ENCODE measurements around the gene SLC25A5.
"Not testable (repeated sequence)": the region's sequence is repeated elsewhere in the genome, so short reads cannot be mapped to it uniquely, and the experiment has no call there.

The SLC25A5 gene
- total RNA-seq: 63.2 to 305 (median 101) reads per million in 9 experiments

DNA sequence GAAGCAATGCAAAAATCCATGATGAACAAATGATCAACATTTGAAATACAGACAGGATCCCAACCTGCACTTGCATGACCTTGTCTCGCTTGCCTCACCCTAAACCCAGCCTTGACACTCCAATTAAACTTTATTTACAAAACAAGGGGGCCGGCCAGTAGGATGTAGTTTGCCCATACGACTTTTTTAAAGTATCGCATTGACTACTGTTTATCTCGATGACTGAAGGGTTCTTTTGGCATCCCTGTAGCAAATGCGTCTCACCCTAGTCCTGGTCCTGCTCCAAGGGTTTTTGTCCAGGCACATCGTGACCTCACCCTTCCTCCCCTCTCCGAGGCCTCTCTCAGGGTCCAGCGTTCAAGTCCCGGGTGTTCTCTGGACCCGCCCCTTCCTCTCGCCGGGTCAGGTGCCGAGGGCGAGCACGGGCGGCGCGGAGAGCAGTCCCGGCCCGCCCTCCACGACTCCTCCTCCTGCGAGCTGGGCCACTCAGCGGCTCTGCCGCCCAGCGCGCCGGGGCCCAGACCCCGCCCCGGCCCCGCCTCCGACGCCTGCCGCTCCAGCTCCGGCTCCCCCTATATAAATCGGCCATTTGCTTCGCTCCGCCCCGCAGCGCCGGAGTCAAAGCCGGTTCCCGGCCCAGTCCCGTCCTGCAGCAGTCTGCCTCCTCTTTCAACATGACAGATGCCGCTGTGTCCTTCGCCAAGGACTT, at the start of gene SLC25A5:
Gene SLC25A5 (plus strand): TSS at position 603 of the 709 bp plus-strand sequence. CDS start 72 bp downstream, at position 675.
- H3K4me1 Mint-ChIP-seq (ENCODE audit: low read depth in 2 of 2): peaks cover 0 to 6% of the 10 kb centered on the region in 2 donors
- DNase-seq: peak; percentile 72 to 73 (median 73)
- H3K36me3 Mint-ChIP-seq (ENCODE audit: insufficient read depth): peaks cover 33% of the 10 kb centered on the region
- peak within 1 kb of the TSS; percentile 86 to 93 for H3K27ac Mint-ChIP-seq
- ATAC-seq (replicated peaks): peak; percentile 85
- H3K27me3 Mint-ChIP-seq: no peaks in the 10 kb centered on the region
- no peaks in the 10 kb centered on the region for H3K9me3 Mint-ChIP-seq
- H3K4me3 Mint-ChIP-seq: peak within 1 kb of the TSS; percentile 90 to 91

DNA sequence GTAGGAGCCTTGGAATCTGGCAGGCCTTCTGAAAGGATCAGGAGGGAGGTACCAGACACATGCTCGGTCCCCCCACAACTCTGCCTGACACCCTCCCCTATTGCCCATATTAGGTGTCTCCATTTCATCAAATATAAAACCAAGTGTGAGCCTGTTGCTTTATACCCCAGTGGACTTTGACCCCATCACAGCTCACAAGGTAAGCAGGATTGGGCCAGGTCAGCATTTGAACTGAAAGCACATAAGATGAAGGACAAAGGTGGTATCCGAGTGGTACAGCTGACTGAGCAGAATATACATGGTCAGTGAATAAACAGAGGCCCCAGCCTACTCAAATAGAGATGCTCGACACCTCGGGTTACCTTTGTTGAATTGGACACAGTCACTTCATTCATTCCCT, 49.1 kb upstream of the SLC25A5 start:
- no peaks in the 10 kb centered on the region for H3K36me3 Mint-ChIP-seq (ENCODE audit: insufficient read depth)
- peak overlapping the region in 1 of 2 donors; percentile 13 for H3K27ac Mint-ChIP-seq
- no peaks in the 10 kb centered on the region for H3K9me3 Mint-ChIP-seq

DNA sequence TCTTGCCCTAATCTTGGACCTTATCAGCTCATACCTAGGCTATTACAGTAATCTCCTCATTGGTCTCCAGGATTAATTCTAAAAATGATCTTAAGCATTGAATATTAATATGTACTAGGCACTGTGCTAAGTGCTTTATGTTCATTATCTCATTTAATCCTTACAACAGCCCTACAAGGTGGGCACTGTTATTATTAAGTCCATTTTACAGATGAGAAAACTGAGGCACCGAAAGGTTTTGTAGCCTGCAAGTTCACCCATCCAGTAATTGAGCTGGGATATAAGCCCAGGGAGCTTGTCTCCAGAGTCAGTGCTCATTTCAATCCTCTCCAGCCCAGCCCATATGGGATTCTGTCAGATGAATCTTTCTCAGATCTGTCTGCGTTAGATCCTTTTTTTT, 48.3 kb upstream of the SLC25A5 start:
- Mint-ChIP-seq H3K27ac (peak overlapping the region in 1 of 2 donors; percentile 13), H3K4me1 (ENCODE audit: low read depth in 2 of 2) (no peaks in the 10 kb centered on the region), H3K36me3 (ENCODE audit: insufficient read depth) (peaks cover 3% of the 10 kb centered on the region), H3K4me3 (no peak overlapping the region), H3K9me3 (no peaks in the 10 kb centered on the region), H3K27me3 (no peaks in the 10 kb centered on the region)
- DNase-seq (no peak), ATAC-seq (replicated peaks) (no peak)

More for the DNA sequence above, 49.1 kb upstream of the SLC25A5 start:
- ATAC-seq (replicated peaks) (no peak), DNase-seq (no peak)
- no peaks in the 10 kb centered on the region for H3K27me3 Mint-ChIP-seq
- no peaks in the 10 kb centered on the region for H3K4me1 Mint-ChIP-seq (ENCODE audit: low read depth in 2 of 2)
- H3K4me3 Mint-ChIP-seq: no peak overlapping the region

GRCh38 chrX:119421016-119421705, 47.1 kb upstream of the SLC25A5 start:
- Mint-ChIP-seq H3K27ac (no peak overlapping the region), H3K4me1 (ENCODE audit: low read depth in 2 of 2) (no peaks in the 10 kb centered on the region), H3K36me3 (ENCODE audit: insufficient read depth) (peaks cover 4% of the 10 kb centered on the region), H3K27me3 (no peaks in the 10 kb centered on the region), H3K4me3 (no peak overlapping the region), H3K9me3 (no peaks in the 10 kb centered on the region)
- no peak for DNase-seq
- ATAC-seq (replicated peaks): no peak

DNA sequence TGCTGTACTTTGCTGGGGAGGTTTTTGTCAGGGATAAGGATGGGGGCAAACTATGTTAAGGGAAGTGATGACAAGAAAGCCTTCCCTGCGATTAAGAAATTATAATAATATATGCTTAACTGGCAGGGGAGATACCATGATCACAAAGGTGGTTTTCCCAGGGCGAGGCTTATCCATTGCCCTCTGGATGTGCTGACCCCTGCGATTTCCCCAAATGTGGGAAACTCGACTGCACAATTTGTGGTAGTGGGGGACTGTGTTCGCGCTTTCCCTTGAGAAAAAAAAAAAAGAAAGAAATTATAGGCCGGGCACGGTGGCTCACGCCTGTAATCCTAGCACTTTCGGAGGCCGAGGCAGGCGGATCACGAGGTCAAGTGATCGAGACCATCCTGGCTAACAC, 44.6 kb upstream of the SLC25A5 start:
- H3K36me3 Mint-ChIP-seq (ENCODE audit: insufficient read depth): peaks cover 4% of the 10 kb centered on the region
- no peak overlapping the region for H3K27ac Mint-ChIP-seq
- DNase-seq: no peak
- H3K4me3 Mint-ChIP-seq: no peak overlapping the region
- H3K9me3 Mint-ChIP-seq: no peaks in the 10 kb centered on the region
- no peaks in the 10 kb centered on the region for H3K27me3 Mint-ChIP-seq
- H3K4me1 Mint-ChIP-seq (ENCODE audit: low read depth in 2 of 2): peaks cover 3 to 7% of the 10 kb centered on the region in 2 donors
- ATAC-seq (replicated peaks): no peak

GRCh38 chrX:119424999-119425398, 43.2 kb upstream of the SLC25A5 start:
- ATAC-seq (replicated peaks) (no peak), DNase-seq (no peak)
- H3K36me3 Mint-ChIP-seq (ENCODE audit: insufficient read depth): peaks cover 7% of the 10 kb centered on the region
- H3K27me3 Mint-ChIP-seq: no peaks in the 10 kb centered on the region
- H3K27ac Mint-ChIP-seq: peak overlapping the region in 1 of 2 donors; percentile 56
- no peaks in the 10 kb centered on the region for H3K9me3 Mint-ChIP-seq
- peaks cover 3 to 7% of the 10 kb centered on the region in 2 donors for H3K4me1 Mint-ChIP-seq (ENCODE audit: low read depth in 2 of 2)
- no peak overlapping the region for H3K4me3 Mint-ChIP-seq

- Mint-ChIP-seq H3K27me3 (no peaks in the 10 kb centered on the region), H3K4me1 (ENCODE audit: low read depth in 2 of 2) (peaks cover 3 to 7% of the 10 kb centered on the region in 2 donors), H3K27ac (peak overlapping the region; percentile 55 to 68), H3K36me3 (ENCODE audit: insufficient read depth) (peaks cover 7% of the 10 kb centered on the region), H3K4me3 (peak overlapping the region in 1 of 2 donors; percentile 7), H3K9me3 (no peaks in the 10 kb centered on the region)
- ATAC-seq (replicated peaks) (peak; percentile 41), DNase-seq (no peak)
Observed at GRCh38 chrX:119427024-119427794, 41.0 kb upstream of the SLC25A5 start.

- Mint-ChIP-seq H3K4me3 (no peak overlapping the region), H3K36me3 (ENCODE audit: insufficient read depth) (peaks cover 7% of the 10 kb centered on the region)
Observed at GRCh38 chrX:119427795-119428185, 40.5 kb upstream of the SLC25A5 start.

GRCh38 chrX:119429471-119429870, 38.8 kb upstream of the SLC25A5 start:
- Mint-ChIP-seq H3K9me3 (no peaks in the 10 kb centered on the region), H3K4me3 (no peak overlapping the region), H3K27ac (no peak overlapping the region), H3K36me3 (ENCODE audit: insufficient read depth) (peaks cover 10% of the 10 kb centered on the region), H3K27me3 (no peaks in the 10 kb centered on the region), H3K4me1 (ENCODE audit: low read depth in 2 of 2) (peaks cover 3 to 15% of the 10 kb centered on the region in 2 donors)
- DNase-seq (no peak), ATAC-seq (replicated peaks) (no peak)

More at GRCh38 chrX:119427795-119428185, 40.5 kb upstream of the SLC25A5 start:
- Mint-ChIP-seq H3K9me3 (no peaks in the 10 kb centered on the region), H3K27me3 (no peaks in the 10 kb centered on the region), H3K27ac (peak overlapping the region; percentile 55 to 68), H3K4me1 (ENCODE audit: low read depth in 2 of 2) (peaks cover 3 to 7% of the 10 kb centered on the region in 2 donors)
- DNase-seq (no peak), ATAC-seq (replicated peaks) (no peak)

- H3K4me1 Mint-ChIP-seq (ENCODE audit: low read depth in 2 of 2); H3K27me3 Mint-ChIP-seq; H3K36me3 Mint-ChIP-seq (ENCODE audit: insufficient read depth); DNase-seq; H3K9me3 Mint-ChIP-seq; H3K27ac Mint-ChIP-seq; ATAC-seq (replicated peaks); H3K4me3 Mint-ChIP-seq: not testable (repeated sequence)
Observed at GRCh38 chrX:119441295-119441694, 26.9 kb upstream of the SLC25A5 start.

DNA sequence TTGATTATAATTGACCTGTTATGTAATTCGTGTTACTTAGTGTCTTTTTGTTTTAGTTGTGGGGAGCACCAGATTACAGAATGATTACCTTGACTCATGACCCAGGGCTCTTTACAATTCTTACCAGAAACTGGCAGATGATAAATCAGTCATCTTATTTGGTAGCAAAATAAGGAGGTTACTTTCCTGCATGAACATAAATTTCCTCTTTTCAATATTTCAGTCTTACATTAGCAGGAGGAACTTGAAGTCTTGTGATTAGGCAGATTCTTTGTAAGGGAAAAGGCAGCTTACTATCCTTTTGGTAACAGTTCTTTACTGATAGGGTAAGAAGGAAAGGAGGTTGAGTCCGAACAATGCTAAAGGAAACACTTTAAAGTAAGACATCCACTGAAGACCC, 26.0 kb upstream of the SLC25A5 start:
- DNase-seq: no peak
- Mint-ChIP-seq H3K27ac (no peak overlapping the region), H3K36me3 (ENCODE audit: insufficient read depth) (no peaks in the 10 kb centered on the region), H3K27me3 (no peaks in the 10 kb centered on the region), H3K4me3 (no peak overlapping the region), H3K4me1 (ENCODE audit: low read depth in 2 of 2) (no peaks in the 10 kb centered on the region), H3K9me3 (no peaks in the 10 kb centered on the region)
- ATAC-seq (replicated peaks): no peak

DNA sequence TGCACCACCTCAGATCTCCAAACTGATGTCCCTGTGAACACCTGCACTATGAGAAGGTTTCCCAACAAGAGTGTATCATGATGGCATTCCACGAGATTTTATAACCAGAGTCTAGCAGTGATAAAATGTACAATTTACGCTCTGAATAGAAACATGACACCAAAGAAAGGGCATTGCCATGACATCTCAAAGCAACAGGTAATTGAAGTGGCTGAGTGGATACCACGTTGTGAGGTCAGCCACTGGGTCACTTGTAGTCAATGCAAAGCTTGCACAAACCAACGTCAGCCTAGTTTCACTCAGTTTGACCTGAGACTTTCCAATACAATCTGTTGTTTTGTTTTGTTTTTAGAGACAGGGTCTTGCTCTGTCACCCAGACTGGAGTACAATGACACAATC, 15.0 kb upstream of the SLC25A5 start:
- DNase-seq (no peak), ATAC-seq (replicated peaks) (no peak)
- Mint-ChIP-seq H3K27me3 (no peaks in the 10 kb centered on the region), H3K4me1 (ENCODE audit: low read depth in 2 of 2) (peaks cover 0 to 5% of the 10 kb centered on the region in 2 donors), H3K9me3 (no peaks in the 10 kb centered on the region), H3K27ac (no peak overlapping the region), H3K4me3 (no peak overlapping the region), H3K36me3 (ENCODE audit: insufficient read depth) (peaks cover 6% of the 10 kb centered on the region)

- no peak overlapping the region for H3K4me3 Mint-ChIP-seq
- H3K27ac Mint-ChIP-seq: no peak overlapping the region
- H3K27me3 Mint-ChIP-seq: no peaks in the 10 kb centered on the region
- ATAC-seq (replicated peaks): no peak
- H3K9me3 Mint-ChIP-seq: no peaks in the 10 kb centered on the region
- peaks cover 0 to 5% of the 10 kb centered on the region in 2 donors for H3K4me1 Mint-ChIP-seq (ENCODE audit: low read depth in 2 of 2)
- peaks cover 6% of the 10 kb centered on the region for H3K36me3 Mint-ChIP-seq (ENCODE audit: insufficient read depth)
- DNase-seq: no peak
Observed at GRCh38 chrX:119455264-119455663, 13.0 kb upstream of the SLC25A5 start.

Measured in effector memory CD8-positive, alpha-beta T cell (primary cell).